GM23338 (cell line): ENCODE data around the gene VRK3. TPM values are rescaled to one million over a fixed set of nuclear protein-coding genes. Genes with fewer than 3 reads are reported as not detected.

Source experiments
- ATAC-seq: fragments of 200-7000 bp; cut with Tn5 transposase; 3 replicates; pipeline ENCODE4 v1.9.1; 2020
- DNase-seq: peaks from one replicate; pipeline ENCODE4 v3.0.0-alpha.2; 2015; ENCODE audit warnings: low spot score
- H2AFZ ChIP-seq: fragments of 200-600 bp; sonication (generic); 2 replicates; pipeline ENCODE4 v1.8.0; 2016; ENCODE audit warnings: antibody characterized with exemption, mild to moderate bottlenecking, moderate library complexity
- H3F3A ChIP-seq: fragments of 200-600 bp; sonication (generic); replicated peaks from 2 replicates; pipeline ENCODE4 v1.8.0; 2017; ENCODE audit warnings: antibody characterized with exemption, mixed run types, low read depth
- H3K27ac ChIP-seq: fragments of 200-600 bp; sonication (generic); 2 replicates; pipeline ENCODE4 v1.6.1; 2016; ENCODE audit warnings: low read depth
- H3K27me3 ChIP-seq: fragments of 200-600 bp; sonication (generic); 2 replicates; pipeline ENCODE4 v1.8.0; 2016; ENCODE audit warnings: mild to moderate bottlenecking, mixed run types, moderate library complexity; ENCODE audit not compliant: insufficient read depth
- H3K36me3 ChIP-seq: fragments of 200-600 bp; sonication (generic); 2 replicates; pipeline ENCODE4 v1.8.0; 2016; ENCODE audit warnings: mild to moderate bottlenecking; ENCODE audit not compliant: insufficient read depth
- H3K4me1 ChIP-seq: fragments of 200-600 bp; sonication (generic); 2 replicates; pipeline ENCODE4 v1.8.0; 2016; ENCODE audit warnings: mild to moderate bottlenecking, moderate library complexity; ENCODE audit not compliant: insufficient read depth
- H3K4me2 ChIP-seq: fragments of 200-600 bp; sonication (generic); 2 replicates; pipeline ENCODE4 v1.7.1; 2017; ENCODE audit warnings: mixed run types
- H3K4me3 ChIP-seq: fragments of 200-600 bp; sonication (generic); 2 replicates; pipeline ENCODE4 v1.6.1; 2016; ENCODE audit warnings: mixed run types
- H3K79me2 ChIP-seq: fragments of 200-600 bp; sonication (generic); replicated peaks from 2 replicates; pipeline ENCODE4 v1.8.0; 2017; ENCODE audit warnings: mild to moderate bottlenecking; ENCODE audit not compliant: insufficient read depth
- H3K9me2 ChIP-seq: fragments of 200-600 bp; sonication (generic); 2 replicates; pipeline ENCODE4 v1.8.0; 2017; ENCODE audit not compliant: insufficient read depth
- H4K20me1 ChIP-seq: fragments of 200-600 bp; sonication (generic); replicated peaks from 2 replicates; pipeline ENCODE4 v1.8.0; 2017; ENCODE audit warnings: mild to moderate bottlenecking; ENCODE audit not compliant: insufficient read depth
- H3K27ac Mint-ChIP-seq: 2 replicates; pipeline ENCODE4 v1.8.0; 2020; ENCODE audit warnings: inconsistent platforms, mild to moderate bottlenecking, moderate library complexity, mixed read lengths
- H3K27me3 Mint-ChIP-seq: 3 replicates; pipeline ENCODE4 v1.8.0; 2022; ENCODE audit warnings: low read depth, mild to moderate bottlenecking, moderate library complexity, mixed read lengths, inconsistent platforms; ENCODE audit not compliant: insufficient read depth, poor library complexity
- H3K36me3 Mint-ChIP-seq: 3 replicates; pipeline ENCODE4 v1.8.0; 2021; ENCODE audit warnings: low read depth, mild to moderate bottlenecking, inconsistent platforms, moderate library complexity, mixed read lengths
- H3K4me1 Mint-ChIP-seq: 3 replicates; pipeline ENCODE4 v1.8.0; 2020; ENCODE audit warnings: mild to moderate bottlenecking, inconsistent platforms, mixed read lengths
- H3K4me3 Mint-ChIP-seq: 3 replicates; pipeline ENCODE4 v1.8.0; 2021; ENCODE audit warnings: moderate library complexity, mild to moderate bottlenecking, inconsistent platforms, mixed read lengths
- H3K9me3 Mint-ChIP-seq: 3 replicates; pipeline ENCODE4 v1.8.0; 2020; ENCODE audit warnings: moderate library complexity, mild to moderate bottlenecking, inconsistent platforms, mixed read lengths
- CREB1 ChIP-seq: fragments of 250-450 bp; sonication (Bioruptor Pico); IDR thresholded peaks from 2 replicates; pipeline ENCODE4 v1.5.0; 2020; ENCODE audit warnings: low read depth, mild to moderate bottlenecking, moderate library complexity
- CTCF ChIP-seq, 2 experiments: fragments of 200-600 bp in 1 of 2; sonication (generic) in 1 of 2; conservative IDR thresholded peaks; 2 replicates each; pipeline versions ENCODE4 v1.5.1 to v1.6.1; 2016 to 2017; ENCODE audit warnings: antibody characterized with exemption in 2 of 2, low read depth in 2 of 2, mild to moderate bottlenecking in 2 of 2, moderate library complexity in 1 of 2
- ETS1 ChIP-seq: IDR thresholded peaks from 2 replicates; pipeline ENCODE4 v1.6.1; 2016; ENCODE audit warnings: antibody characterized with exemption
- EZH2 ChIP-seq: fragments of 200-600 bp; sonication (generic); IDR thresholded peaks from one replicate; pipeline ENCODE4 v1.8.0; 2017; ENCODE audit warnings: antibody characterized with exemption, mild to moderate bottlenecking, low read depth; ENCODE audit not compliant: unreplicated experiment
- EZH2phosphoT487 ChIP-seq: fragments of 200-600 bp; sonication (generic); IDR thresholded peaks from one replicate; pipeline ENCODE4 v1.8.1; 2018; ENCODE audit warnings: antibody characterized with exemption; ENCODE audit not compliant: unreplicated experiment
- JUNB ChIP-seq: IDR thresholded peaks from one replicate; pipeline ENCODE4 v1.6.1; 2016; ENCODE audit warnings: antibody characterized with exemption; ENCODE audit not compliant: unreplicated experiment
- NANOG ChIP-seq: IDR thresholded peaks from 2 replicates; pipeline ENCODE4 v1.6.1; 2016; ENCODE audit warnings: antibody characterized with exemption, borderline replicate concordance
- POLR2AphosphoS5 ChIP-seq: IDR thresholded peaks from 2 replicates; pipeline ENCODE4 v1.6.1; 2016; ENCODE audit warnings: antibody characterized with exemption, low read depth
- REST ChIP-seq: IDR thresholded peaks from one replicate; pipeline ENCODE4 v1.6.1; 2018; ENCODE audit warnings: antibody characterized with exemption; ENCODE audit not compliant: unreplicated experiment
- STAT1 ChIP-seq: IDR thresholded peaks from one replicate; pipeline ENCODE4 v1.6.1; 2016; ENCODE audit warnings: antibody characterized with exemption; ENCODE audit not compliant: unreplicated experiment
- ZNF114 ChIP-seq: fragments of 250-450 bp; sonication (Bioruptor Pico); IDR thresholded peaks from 2 replicates; pipeline ENCODE4 v1.5.0; 2020; ENCODE audit warnings: mild to moderate bottlenecking, moderate library complexity
- ZNF331 ChIP-seq: fragments of 250-450 bp; sonication (Bioruptor Pico); IDR thresholded peaks from 2 replicates; pipeline ENCODE4 v1.5.0; 2020; ENCODE audit warnings: low read depth, mild to moderate bottlenecking, moderate library complexity
- ZNF462 ChIP-seq: fragments of 250-450 bp; sonication (Bioruptor Pico); IDR thresholded peaks from 2 replicates; pipeline ENCODE4 v1.5.0; 2020; ENCODE audit warnings: mild to moderate bottlenecking, moderate library complexity
- polyA plus RNA-seq: library from polyadenylated mRNA; unstranded; fragments of >200 nt; fragmentation: Nextera tagmentation; extraction: Ambion mirVana; gene quantifications from 2 replicates; pipeline ENCODE4 v1.2.1, GENCODE V29; 2016
- total RNA-seq: library from RNA; depleted of rRNA; stranded (reverse); fragments of >200 nt; shearing (Covaris generic); gene quantifications from 2 replicates; pipeline ENCODE4 v1.2.3, GENCODE V29; 2014

Gene VRK3
- total and polyA plus RNA-seq, 2 experiments from 2014 or later, result 17.4 to 29.1 TPM

GRCh38 chr19:49977076-49977475 lies 48.1 kb downstream of the VRK3 start:
- DNase-seq (no peak), ATAC-seq (no peak)
- no peaks in the 10 kb centered on the region for H3K79me2 ChIP-seq
- no peaks in the 10 kb centered on the region for H4K20me1 ChIP-seq
- no peak overlapping the region for H3K4me3 ChIP-seq
- TF ChIP-seq ZNF462 (CRISPR knock-in tag), result no peak
- no peak for TF ChIP-seq NANOG
- TF ChIP-seq POLR2AphosphoS5, result no peak
- no peak for TF ChIP-seq ZNF331
- TF ChIP-seq EZH2phosphoT487, result no peak
- TF ChIP-seq CTCF (conservative IDR thresholded peaks at IDR 0.05; ENCODE audit: low read depth in 2 of 2), result no peak
- TF ChIP-seq EZH2, result no peak
- TF ChIP-seq REST, result no peak
- TF ChIP-seq ZNF114 (CRISPR knock-in tag), result no peak
- TF ChIP-seq JUNB, result no peak
- no peak for TF ChIP-seq CREB1 (CRISPR knock-in tag)
- no peak for TF ChIP-seq ETS1
- no peak for TF ChIP-seq STAT1
- H3K27me3 ChIP-seq, result no peaks in the 10 kb centered on the region
- Mint-ChIP-seq H3K27me3 (peaks cover 8% of the 10 kb centered on the region), H3K4me3 (no peak overlapping the region), H3K36me3 (no peaks in the 10 kb centered on the region; the same call in 1 of the 3 replicates), H3K27ac (no peak overlapping the region), H3K9me3 (no peaks in the 10 kb centered on the region; the same call in 2 of the 3 replicates), H3K4me1 (no peaks in the 10 kb centered on the region)
- H3F3A ChIP-seq, result no peaks in the 10 kb centered on the region
- H3K4me2 ChIP-seq, result no peak overlapping the region
- no peak overlapping the region for H3K27ac ChIP-seq
- no peaks in the 10 kb centered on the region for H3K36me3 ChIP-seq
- H3K4me1 ChIP-seq, result no peaks in the 10 kb centered on the region
- H3K9me2 ChIP-seq, result no peaks in the 10 kb centered on the region
- no peak overlapping the region for H2AFZ ChIP-seq
